ENCODE data around the gene FRMD1.
"Not testable (repeated sequence)": the region's sequence is repeated elsewhere in the genome, so short reads cannot be mapped to it uniquely, and the experiment has no call there.

FRMD1 gene

GRCh38 chr6:168093634-168094033, 14.6 kb upstream of the FRMD1 start:
- no peak for DNase-seq

GRCh38 chr6:168093071-168093505, 14.1 kb upstream of the FRMD1 start:
- no peak for DNase-seq

GRCh38 chr6:168092541-168092940, 13.5 kb upstream of the FRMD1 start:
- DNase-seq = no peak

GRCh38 chr6:168091381-168092264, 12.6 kb upstream of the FRMD1 start:
- DNase-seq = no peak

- DNase-seq = no peak
Observed at GRCh38 chr6:168090706-168091105, 11.7 kb upstream of the FRMD1 start.

- no peak for DNase-seq
Observed at GRCh38 chr6:168090064-168090690, 11.2 kb upstream of the FRMD1 start.

GRCh38 chr6:168089186-168090063, 10.4 kb upstream of the FRMD1 start:
- no peak for DNase-seq

GRCh38 chr6:168088161-168089053, 9.4 kb upstream of the FRMD1 start:
- no peak for DNase-seq

GRCh38 chr6:168087436-168088160, 8.6 kb upstream of the FRMD1 start:
- no peak for DNase-seq

GRCh38 chr6:168086616-168087015, 7.6 kb upstream of the FRMD1 start:
- DNase-seq = no peak

GRCh38 chr6:168086066-168086465, 7.1 kb upstream of the FRMD1 start:
- no peak for DNase-seq

GRCh38 chr6:168084465-168085160, 5.6 kb upstream of the FRMD1 start:
- DNase-seq = no peak

GRCh38 chr6:168083514-168083885, 4.5 kb upstream of the FRMD1 start:
- DNase-seq = no peak

- no peak for DNase-seq
Observed at GRCh38 chr6:168082860-168083513, 4.0 kb upstream of the FRMD1 start.

GRCh38 chr6:168081858-168082546, 3.0 kb upstream of the FRMD1 start:
- DNase-seq = no peak

GRCh38 chr6:168080393-168081077, 1.5 kb upstream of the FRMD1 start:
- no peak for DNase-seq

- no peak for DNase-seq
Observed at GRCh38 chr6:168078175-168078942, 653 bp downstream of the FRMD1 start.

GRCh38 chr6:168077401-168077800, 1.6 kb downstream of the FRMD1 start:
- DNase-seq = not testable (repeated sequence)
